ENCODE data around the gene HFM1. TPM values are rescaled to one million over a fixed set of nuclear protein-coding genes. Genes with fewer than 3 reads are reported as not detected.

The HFM1 gene
- total and polyA plus RNA-seq, 9 of the 15 experiments (the other 6 are each of a cell fraction or from before 2014, with no cell fraction given) = 1.5 to 6.4 (median 3.7) TPM

DNA sequence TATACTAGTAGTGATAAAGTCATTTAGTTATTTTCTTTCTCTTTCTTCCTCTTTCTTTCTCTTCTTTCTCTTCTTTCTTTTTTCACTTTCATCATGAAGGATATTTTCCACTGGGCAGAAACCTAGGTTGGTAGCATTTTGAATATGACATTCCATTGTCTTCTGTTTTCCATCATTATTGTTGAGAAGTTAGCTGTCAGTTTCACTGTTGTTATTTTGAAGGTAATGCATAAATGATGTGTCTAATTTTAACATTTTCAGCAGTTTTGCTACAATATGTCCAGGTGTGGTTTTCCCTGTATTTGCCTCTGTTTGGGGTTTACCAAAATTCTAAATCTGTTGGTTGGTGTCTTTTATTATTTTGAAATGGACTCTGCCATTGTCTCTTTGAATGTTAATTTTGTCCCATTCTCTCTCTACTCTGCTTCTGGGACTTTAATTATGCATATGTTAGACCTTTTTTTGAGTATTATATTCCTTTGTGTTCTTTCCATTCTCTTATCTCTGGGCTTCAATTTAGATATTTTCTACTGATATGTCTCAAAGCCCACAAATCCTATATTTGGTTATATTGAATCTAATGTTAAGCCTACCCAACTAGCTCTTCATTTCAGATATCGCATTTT is 96.7 kb downstream of the HFM1 start (continued):
- TF ChIP-seq EZH2 (IDR thresholded peaks at IDR 0.05; ENCODE audit: borderline replicate concordance, low read depth, low read length) (no peak), MCM3 (IDR thresholded peaks at IDR 0.05) (no peak), SRSF1 (IDR thresholded peaks at IDR 0.05; ENCODE audit: low read depth, low read length) (no peak), RBM15 (IDR thresholded peaks at IDR 0.05; ENCODE audit: insufficient read depth, low read length) (no peak), XRCC3 (IDR thresholded peaks at IDR 0.05) (no peak), TRIM24 (IDR thresholded peaks at IDR 0.05) (peak; percentile 26 to 69; a peak in 2 of 4 replicates), CREM (IDR thresholded peaks at IDR 0.05; ENCODE audit: low read depth) (no peak), MTA3 (IDR thresholded peaks at IDR 0.05; ENCODE audit: borderline replicate concordance) (no peak), CEBPG (CRISPR knock-in tag; IDR thresholded peaks at IDR 0.05) (no peak), CEBPG (tag; conservative IDR thresholded peaks at IDR 0.05 in 1 of 2, IDR thresholded peaks at IDR 0.05 in 1 of 2) (no peak), RAD51 (IDR thresholded peaks at IDR 0.05; ENCODE audit: borderline replicate concordance, low read depth) (no peak), ZNF717 (CRISPR knock-in tag; IDR thresholded peaks at IDR 0.05) (no peak), PTTG1 (tag; IDR thresholded peaks at IDR 0.05; ENCODE audit: low read depth) (no peak), CBX3 (IDR thresholded peaks at IDR 0.05; ENCODE audit: borderline replicate concordance in 1 of 2, low read length in 2 of 2) (peak in 1 of 2 experiments; percentile 85; a peak in 2 of 3 replicates), POLR2G (IDR thresholded peaks at IDR 0.05; ENCODE audit: low read depth, low read length) (no peak), FIP1L1 (IDR thresholded peaks at IDR 0.05; ENCODE audit: low read depth, low read length, poor library complexity, severe bottlenecking) (no peak), MCM2 (IDR thresholded peaks at IDR 0.05; ENCODE audit: low read depth) (no peak), ZNF165 (CRISPR knock-in tag; IDR thresholded peaks at IDR 0.05; ENCODE audit: borderline replicate concordance) (no peak), COPS2 (conservative IDR thresholded peaks at IDR 0.05) (no peak), ZNF263 (CRISPR knock-in tag; IDR thresholded peaks at IDR 0.05; ENCODE audit: borderline replicate concordance) (no peak), ATF1 (CRISPR knock-in tag; IDR thresholded peaks at IDR 0.05) (no peak), ATF1 (tag; IDR thresholded peaks at IDR 0.05) (no peak), SREBF1 (IDR thresholded peaks at IDR 0.05; ENCODE audit: borderline replicate concordance, low read depth, low read length) (no peak), ZNF57 (CRISPR knock-in tag; IDR thresholded peaks at IDR 0.05) (no peak), HMGN3 (IDR thresholded peaks at IDR 0.05; ENCODE audit: borderline replicate concordance, extremely low read depth, insufficient read length, low read depth, low read length) (no peak), CBX2 (IDR thresholded peaks at IDR 0.05; ENCODE audit: insufficient read depth, low read length, poor library complexity, severe bottlenecking) (no peak), SMARCE1 (IDR thresholded peaks at IDR 0.05) (no peak), HNRNPK (IDR thresholded peaks at IDR 0.05; ENCODE audit: low read depth, low read length, poor library complexity, severe bottlenecking) (no peak)
- TF ChIP-seq, protein P1, sequence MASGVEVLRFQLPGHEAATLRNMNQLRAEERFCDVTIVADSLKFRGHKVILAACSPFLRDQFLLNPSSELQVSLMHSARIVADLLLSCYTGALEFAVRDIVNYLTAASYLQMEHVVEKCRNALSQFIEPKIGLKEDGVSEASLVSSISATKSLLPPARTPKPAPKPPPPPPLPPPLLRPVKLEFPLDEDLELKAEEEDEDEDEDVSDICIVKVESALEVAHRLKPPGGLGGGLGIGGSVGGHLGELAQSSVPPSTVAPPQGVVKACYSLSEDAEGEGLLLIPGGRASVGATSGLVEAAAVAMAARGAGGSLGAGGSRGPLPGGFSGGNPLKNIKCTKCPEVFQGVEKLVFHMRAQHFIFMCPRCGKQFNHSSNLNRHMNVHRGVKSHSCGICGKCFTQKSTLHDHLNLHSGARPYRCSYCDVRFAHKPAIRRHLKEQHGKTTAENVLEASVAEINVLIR (CRISPR knock-in tag; IDR thresholded peaks at IDR 0.05) = no peak
- TF ChIP-seq, protein P2, sequence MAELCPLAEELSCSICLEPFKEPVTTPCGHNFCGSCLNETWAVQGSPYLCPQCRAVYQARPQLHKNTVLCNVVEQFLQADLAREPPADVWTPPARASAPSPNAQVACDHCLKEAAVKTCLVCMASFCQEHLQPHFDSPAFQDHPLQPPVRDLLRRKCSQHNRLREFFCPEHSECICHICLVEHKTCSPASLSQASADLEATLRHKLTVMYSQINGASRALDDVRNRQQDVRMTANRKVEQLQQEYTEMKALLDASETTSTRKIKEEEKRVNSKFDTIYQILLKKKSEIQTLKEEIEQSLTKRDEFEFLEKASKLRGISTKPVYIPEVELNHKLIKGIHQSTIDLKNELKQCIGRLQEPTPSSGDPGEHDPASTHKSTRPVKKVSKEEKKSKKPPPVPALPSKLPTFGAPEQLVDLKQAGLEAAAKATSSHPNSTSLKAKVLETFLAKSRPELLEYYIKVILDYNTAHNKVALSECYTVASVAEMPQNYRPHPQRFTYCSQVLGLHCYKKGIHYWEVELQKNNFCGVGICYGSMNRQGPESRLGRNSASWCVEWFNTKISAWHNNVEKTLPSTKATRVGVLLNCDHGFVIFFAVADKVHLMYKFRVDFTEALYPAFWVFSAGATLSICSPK (IDR thresholded peaks at IDR 0.05; ENCODE audit: borderline replicate concordance) = no peak

All from K562 (cell line).